DMS 273 treated with DMSO at 0.1 percent for 48 hours (cell line): ENCODE measurements around the gene MS4A10.
"Not testable (repeated sequence)": the region's sequence is repeated elsewhere in the genome, so short reads cannot be mapped to it uniquely, and the experiment has no call there.

Experiments used
- DNase-seq: peaks from one replicate; lab custom pipeline; 2025; lab: John Stamatoyannopoulos, UW

Gene MS4A10

DNA sequence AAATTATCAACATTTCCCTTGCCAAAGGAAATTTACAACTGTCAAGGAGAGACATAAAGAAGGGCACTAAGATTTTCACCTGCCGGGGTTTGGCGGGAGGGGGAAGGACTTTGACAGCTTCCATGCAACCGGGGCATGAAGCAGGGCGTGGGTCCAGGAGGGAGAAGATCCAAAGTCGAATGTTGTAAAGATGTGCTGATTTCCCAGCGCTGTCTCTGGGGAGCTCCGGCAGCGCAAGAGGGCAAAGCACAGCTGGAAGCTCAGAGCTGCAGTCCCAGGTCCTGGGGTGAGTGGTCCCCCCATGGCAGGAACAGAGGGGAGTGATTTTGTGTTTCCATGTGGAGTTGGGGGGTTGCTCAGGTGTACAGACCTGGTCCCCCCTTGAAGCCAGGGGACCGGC lies at the start of gene MS4A10:
Gene MS4A10, plus strand, starts transcription at position 198 of the 400 bp plus-strand sequence. CDS start 5,003 bp downstream, outside the sequence.
- no peak for DNase-seq

DNA sequence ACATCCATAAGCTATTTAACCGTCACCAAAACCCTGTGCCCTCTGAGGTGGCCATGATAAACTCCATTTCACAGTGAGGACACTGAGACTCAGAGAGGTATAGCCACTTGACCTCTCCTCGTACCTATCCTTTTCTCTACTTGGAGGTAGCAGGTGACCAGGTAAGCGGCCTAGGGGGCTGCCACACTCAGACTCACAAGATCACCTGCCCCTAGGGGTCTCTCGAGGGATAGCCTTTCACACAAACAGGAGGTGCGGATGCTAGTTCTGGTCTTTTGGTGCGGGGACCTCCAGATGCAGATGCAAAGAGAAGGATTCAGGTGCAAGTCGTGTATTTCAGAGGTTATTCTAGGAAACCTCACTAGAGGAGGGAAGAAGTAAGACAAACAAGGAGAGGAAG lies 46.0 kb upstream of the MS4A10 start:
- no peak for DNase-seq

GRCh38 chr11:60740573-60740972 lies 44.6 kb upstream of the MS4A10 start:
- no peak for DNase-seq

- no peak for DNase-seq
Measured at GRCh38 chr11:60741421-60741820, 43.7 kb upstream of the MS4A10 start.

DNA sequence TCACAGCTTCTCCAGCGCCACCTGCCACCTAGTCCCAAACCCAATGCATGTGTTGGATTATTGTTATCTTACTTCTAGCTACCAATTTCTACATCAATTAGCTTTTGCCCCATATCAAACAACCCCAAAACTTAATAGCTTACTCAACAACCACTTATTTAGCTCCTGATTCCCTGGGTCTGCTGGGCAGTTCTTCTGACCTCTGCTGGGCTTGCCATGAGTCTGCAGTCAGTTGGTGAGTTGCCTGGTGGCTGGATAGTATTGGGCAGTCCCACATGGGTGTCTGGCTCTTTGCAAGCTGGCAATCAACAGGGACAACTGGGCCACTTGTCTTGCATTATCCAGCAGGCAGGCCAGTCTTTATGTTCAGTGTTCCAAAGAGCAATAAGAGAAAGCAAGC lies 42.1 kb upstream of the MS4A10 start:
- DNase-seq: no peak

DNA sequence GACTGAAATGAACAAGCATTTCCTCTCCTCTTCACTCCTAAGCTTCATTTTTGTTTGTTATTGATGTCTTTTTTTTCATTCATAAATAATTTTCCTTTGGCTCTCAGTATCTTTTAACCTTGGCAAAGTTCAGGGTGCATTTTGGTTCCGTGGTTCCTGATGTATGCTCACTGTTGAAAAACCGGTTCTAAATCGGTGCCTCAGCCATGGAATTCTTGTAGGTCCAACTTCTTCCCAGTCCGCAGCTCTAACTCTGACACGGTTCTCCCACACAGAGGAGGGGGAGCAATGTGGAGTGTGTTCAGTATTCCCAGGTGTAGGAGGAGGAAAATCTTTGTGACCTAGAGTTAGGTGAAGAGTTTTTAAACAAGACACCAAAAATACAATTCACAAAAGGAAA lies 41.0 kb upstream of the MS4A10 start:
- no peak for DNase-seq

GRCh38 chr11:60747359-60747873 lies 37.7 kb upstream of the MS4A10 start:
- DNase-seq: no peak

GRCh38 chr11:60748225-60748624 lies 36.9 kb upstream of the MS4A10 start:
- DNase-seq: no peak

DNA sequence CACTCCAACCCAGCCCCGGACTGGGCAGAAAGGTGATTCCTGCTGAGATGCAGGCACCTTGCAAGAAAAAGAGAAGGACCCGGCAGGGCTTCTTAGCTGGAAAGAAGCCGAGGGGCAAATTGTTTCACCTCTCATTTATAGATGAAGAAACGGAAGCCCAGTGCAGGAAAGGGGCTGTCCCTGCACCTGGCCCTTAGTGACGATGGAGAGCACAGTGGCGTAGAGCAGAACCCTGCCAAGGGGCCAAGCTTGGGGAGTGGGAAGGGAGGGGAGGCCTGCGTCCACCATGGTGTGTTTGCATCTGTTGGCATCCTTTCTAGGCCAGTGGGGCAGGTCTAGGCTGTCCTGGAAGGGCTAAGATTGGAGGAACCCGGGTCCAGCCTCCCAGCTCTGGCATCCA lies 36.3 kb upstream of the MS4A10 start:
- DNase-seq: no peak

GRCh38 chr11:60750911-60751310 lies 34.2 kb upstream of the MS4A10 start:
- no peak for DNase-seq

DNA sequence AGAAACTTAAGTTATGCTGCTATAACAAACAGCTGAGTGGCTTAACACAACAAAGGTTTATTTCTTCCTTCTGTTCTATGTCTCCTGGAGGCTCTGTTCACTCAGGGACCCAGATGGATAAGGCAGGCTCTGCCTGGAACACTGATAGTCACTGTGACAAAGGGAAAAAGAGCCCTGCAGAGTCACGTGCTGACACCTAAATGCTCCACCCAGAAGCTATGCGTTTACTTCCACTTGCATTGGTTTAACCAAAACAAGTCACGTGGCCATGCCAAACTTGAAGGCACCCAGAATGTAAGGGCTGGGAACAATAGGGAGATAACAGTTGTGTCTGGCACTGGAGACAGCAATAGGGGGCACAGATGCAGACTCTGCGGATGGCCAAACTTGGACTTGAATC lies 31.8 kb upstream of the MS4A10 start:
- DNase-seq: no peak

- DNase-seq: no peak
Measured at GRCh38 chr11:60754887-60755286, 30.2 kb upstream of the MS4A10 start.

GRCh38 chr11:60756307-60757032 lies 28.7 kb upstream of the MS4A10 start, which contains the start of gene MS4A15:
Gene MS4A15, plus strand, starts transcription at chr11:60756867. Its CDS starts 6,867 bp downstream, at chr11:60763734.
- no peak for DNase-seq

- no peak for DNase-seq
Measured at GRCh38 chr11:60757231-60757800, 27.8 kb upstream of the MS4A10 start.

GRCh38 chr11:60758671-60759070 lies 26.5 kb upstream of the MS4A10 start:
- DNase-seq: not testable (repeated sequence)

- not testable (repeated sequence) for DNase-seq
Measured at GRCh38 chr11:60759438-60760225, 25.5 kb upstream of the MS4A10 start.

DNA sequence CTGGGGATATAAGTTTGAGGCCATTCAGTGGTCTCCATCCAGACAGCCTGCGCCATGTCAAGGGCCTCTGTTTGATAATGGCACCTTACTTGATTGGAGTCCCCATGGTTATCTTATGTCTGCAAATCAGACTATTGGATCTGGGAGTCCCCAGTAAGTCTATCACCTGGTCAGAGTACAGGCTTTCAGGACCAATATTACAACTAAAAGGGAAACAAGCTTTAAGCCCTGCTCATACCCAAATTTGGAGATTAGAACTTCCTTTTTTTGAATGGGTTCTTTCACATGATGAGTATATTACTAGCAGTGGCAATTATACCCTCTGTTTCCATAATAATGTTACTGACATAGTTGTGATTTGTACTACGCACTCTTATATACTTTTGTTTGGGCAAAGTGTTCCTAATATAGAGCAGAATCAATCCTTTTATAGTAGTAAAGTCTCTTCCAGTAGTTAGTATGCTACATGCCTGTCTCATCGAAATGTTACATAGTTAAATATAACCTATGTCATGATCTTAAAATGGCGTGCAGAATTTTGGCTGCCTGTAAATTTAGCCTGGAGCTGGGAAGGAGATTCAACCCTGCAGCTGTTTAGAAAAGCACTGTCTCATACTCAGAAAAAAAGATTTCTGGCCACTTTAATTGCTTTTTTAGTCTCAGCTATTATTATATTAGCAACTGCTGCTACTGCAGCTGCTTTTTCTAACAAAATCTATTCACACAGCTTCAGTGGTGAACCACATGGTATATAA lies 23.5 kb upstream of the MS4A10 start:
- no peak for DNase-seq

DNA sequence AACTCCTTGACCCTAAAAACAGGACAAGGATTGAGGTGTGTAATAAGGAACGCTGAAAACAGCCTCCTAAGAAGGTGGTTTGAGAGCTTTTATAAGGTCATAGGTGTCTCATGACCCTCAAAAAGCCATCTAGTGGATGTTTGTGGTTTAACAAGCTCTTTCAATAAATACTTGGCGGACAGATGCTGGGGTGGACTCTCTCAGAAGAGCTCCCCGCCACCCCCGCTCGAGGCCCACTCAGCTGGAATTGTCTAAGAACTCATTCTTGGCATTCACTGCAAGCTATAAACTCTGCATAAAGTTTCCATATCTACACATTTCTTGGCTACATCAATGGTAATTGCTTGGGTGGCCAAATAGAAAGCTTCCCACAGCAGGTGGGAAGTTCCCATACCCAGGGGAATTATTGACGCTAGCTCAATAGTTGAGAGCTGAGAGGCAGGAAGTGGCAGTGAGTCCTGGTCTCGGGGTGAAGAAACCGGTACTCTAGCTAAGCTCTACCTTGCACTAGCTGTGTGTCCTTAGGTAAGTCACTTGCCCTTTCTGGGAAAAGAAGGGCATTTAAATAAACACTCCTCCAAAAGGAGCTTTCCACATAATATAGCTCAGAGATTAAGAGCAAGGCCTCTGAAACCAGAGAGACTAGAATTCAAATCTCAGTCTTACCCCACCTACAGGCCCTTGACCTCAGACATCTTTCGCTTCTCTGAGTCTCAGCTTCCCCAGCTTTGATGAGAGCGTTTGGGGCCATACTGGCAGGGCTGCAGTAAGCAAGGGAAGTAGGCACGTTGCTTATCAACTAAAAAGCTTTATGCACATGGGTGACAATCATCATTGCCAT lies 22.1 kb upstream of the MS4A10 start:
- no peak for DNase-seq

DNA sequence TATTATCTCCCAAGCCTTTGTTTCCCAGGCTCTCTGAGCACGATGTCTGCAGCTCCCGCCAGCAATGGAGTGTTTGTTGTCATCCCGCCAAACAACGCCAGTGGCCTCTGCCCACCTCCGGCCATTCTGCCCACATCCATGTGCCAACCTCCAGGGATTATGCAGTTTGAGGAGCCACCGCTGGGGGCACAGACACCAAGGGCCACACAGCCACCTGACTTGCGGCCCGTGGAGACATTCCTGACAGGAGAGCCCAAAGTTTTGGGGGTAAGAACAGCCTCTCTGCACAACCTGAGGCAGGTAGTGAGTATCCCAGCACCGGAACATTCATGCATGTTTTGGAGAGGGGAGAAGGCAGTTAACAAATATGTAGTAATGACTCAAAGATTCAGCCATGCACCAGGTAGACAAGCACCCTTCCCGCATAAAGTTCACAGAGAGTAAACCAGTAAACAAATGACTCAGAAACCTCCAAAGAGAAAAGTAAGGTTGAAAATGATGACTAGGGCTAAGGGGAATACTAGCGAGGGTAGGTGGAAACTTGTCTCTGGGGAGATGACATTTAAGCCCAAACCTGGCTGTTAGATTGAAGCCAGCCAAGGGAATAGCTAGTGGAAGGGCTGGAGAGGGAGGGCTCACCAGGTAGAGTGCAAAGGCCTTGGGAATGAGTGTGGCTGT lies 21.3 kb upstream of the MS4A10 start:
- DNase-seq: no peak

DNA sequence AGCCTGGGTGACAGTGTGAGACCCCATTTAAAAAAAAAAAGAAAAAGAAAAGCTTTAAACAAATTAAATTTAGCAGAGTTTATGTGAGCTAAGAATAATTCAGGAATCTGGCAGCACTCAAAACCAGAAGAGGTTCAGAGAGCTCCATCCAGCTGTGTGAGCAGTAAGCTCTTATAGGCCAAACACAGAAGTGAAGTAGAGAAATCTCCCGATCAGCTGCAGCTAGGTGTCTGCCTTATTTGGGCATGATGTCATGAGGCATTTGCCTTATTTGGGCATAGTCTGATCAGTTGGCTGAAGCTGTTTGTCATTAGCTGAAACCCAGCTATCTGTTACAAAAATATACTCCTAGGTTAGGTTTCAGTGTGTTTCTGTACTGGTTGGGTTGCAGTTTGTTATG lies 20.3 kb upstream of the MS4A10 start:
- no peak for DNase-seq

- no peak for DNase-seq
Measured at GRCh38 chr11:60765355-60765754, 19.8 kb upstream of the MS4A10 start.
